ENCODE data around the gene DDN.

The DDN gene

GRCh38 chr12:49028666-49029275 is 29.6 kb upstream of the DDN start:
- TF ChIP-seq CTCF (IDR thresholded peaks at IDR 0.05; ENCODE audit: control extremely low read depth, extremely low read depth, low read depth, missing control alignments): no peak
- ChIA-PET POLR2A (interaction anchor here (1.1 kb wide), 1 partner anchor 31 kb away, joined by 3 read pairs; no protein-coding TSS in a partner anchor), CTCF (interaction anchor here (0.9 to 18.9 kb wide), 10 partner anchors 9 to 125 kb away, joined by 3 to 203 read pairs (median 5); a partner anchor contains a TSS)
- DNase-seq (ENCODE audit: extremely low spot score): no peak

DNA sequence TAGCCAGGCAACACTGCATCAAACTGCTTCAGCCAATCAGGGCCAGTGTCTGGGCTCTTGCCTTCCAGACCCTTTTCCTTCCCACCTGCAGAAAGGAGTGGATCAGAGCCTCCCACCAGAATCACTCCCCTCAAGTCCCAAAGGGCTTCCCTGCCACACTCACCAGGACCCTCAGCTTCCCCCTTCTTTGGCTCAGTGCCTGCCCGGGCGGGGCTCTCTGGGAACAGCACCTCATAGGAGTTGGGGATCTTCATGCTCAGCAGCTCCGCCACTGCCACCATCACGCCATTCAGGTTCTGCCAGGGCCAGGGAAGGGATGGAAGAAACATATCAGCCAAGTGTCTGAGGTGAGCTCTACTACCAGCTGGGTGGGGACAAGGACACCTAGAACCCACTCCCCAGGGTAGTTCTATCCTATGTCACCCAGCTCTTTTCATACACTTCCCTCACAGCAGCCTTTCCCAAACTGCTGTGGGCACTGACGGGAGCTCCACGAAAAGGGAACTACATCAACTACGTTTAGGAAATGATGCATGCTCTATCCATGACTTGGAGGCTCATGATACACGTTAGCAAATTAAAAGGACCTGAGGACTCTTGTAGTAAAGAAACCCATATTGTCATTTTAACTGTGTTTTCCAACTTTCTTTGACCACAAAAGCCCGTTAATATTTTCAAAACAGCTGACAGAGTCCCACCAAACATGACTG is 28.8 kb upstream of the DDN start:
- POLR2A ChIA-PET: interaction anchor here (1.1 kb wide), 1 partner anchor 30 kb away, joined by 3 read pairs; no protein-coding TSS in a partner anchor
- CTCF ChIA-PET: interaction anchor here (0.7 to 18.9 kb wide), 7 partner anchors 8 to 124 kb away, joined by 3 to 203 read pairs (median 3); a partner anchor contains a TSS
- DNase-seq (ENCODE audit: extremely low spot score): no peak

GRCh38 chr12:49026678-49027480 is 27.7 kb upstream of the DDN start:
- no peak for DNase-seq (ENCODE audit: extremely low spot score)
- POLR2A ChIA-PET: no interaction called here
- CTCF ChIA-PET: interaction anchor here (1.1 to 18.9 kb wide), 3 partner anchors 14 to 37 kb away, joined by 3 to 203 read pairs (median 5); no protein-coding TSS in a partner anchor
- TF ChIP-seq CTCF (IDR thresholded peaks at IDR 0.05; ENCODE audit: control extremely low read depth, extremely low read depth, low read depth, missing control alignments): no peak

More for the DNA sequence above, 28.8 kb upstream of the DDN start:
- no peak for TF ChIP-seq CTCF (IDR thresholded peaks at IDR 0.05; ENCODE audit: control extremely low read depth, extremely low read depth, low read depth, missing control alignments)

DNA sequence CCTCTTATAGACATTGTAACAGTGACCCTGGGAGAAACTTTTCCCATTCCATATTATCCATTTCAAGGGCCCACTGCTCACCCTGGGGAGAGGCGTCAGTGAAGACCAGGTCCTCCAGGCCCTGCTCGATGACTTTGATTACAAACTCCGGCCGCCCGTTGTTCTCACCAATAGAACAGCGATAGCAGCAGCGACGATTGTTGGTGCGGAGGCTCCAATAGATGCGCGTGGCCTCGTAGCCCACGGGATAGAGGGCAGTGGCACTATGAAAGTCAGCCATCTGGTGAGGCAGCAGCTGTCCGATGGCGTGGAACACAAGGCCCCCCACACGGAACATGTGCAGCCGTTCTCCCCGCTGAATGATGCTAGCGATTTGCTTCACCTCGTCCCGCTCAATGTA is 26.9 kb upstream of the DDN start:
- no peak for TF ChIP-seq CTCF (IDR thresholded peaks at IDR 0.05; ENCODE audit: control extremely low read depth, extremely low read depth, low read depth, missing control alignments)
- no peak for DNase-seq (ENCODE audit: extremely low spot score)
- POLR2A ChIA-PET: no interaction called here
- CTCF ChIA-PET: interaction anchor here (1.1 to 18.9 kb wide), 3 partner anchors 15 to 70 kb away, joined by 3 to 203 read pairs (median 5); no protein-coding TSS in a partner anchor

- ChIA-PET POLR2A (no interaction called here), CTCF (interaction anchor here (1.2 to 18.9 kb wide), 2 partner anchors 15 to 71 kb away, joined by 3 to 203 read pairs; no protein-coding TSS in a partner anchor)
- DNase-seq (ENCODE audit: extremely low spot score): no peak
- TF ChIP-seq CTCF (IDR thresholded peaks at IDR 0.05; ENCODE audit: control extremely low read depth, extremely low read depth, low read depth, missing control alignments): no peak
Measured at GRCh38 chr12:49025463-49025862, 26.3 kb upstream of the DDN start.

DNA sequence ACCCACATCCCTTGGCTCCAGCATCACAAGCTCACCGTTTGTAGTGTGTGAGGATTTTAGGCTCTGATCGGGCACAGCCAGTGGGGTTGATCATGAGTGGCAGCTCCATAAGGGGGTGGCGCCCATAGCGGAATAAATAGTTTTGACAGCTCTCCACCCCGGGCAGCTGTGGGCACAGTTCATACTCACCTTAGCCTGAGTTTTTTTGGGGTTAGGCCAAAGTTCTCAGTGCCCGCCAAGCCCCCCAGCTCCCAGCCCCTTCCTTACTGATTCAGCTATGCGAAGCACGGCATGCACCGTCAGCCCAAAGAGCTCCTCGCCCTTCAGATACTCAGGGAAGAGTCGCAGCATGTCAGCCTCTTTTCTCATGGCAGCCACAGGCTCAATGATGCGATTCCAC is 25.4 kb upstream of the DDN start:
- no peak for DNase-seq (ENCODE audit: extremely low spot score)
- POLR2A ChIA-PET: interaction anchor here (0.5 kb wide), 1 partner anchor 85 kb away, joined by 4 read pairs; no protein-coding TSS in a partner anchor
- CTCF ChIA-PET: interaction anchor here (0.9 to 18.9 kb wide), 4 partner anchors 9 to 36 kb away, joined by 4 to 203 read pairs (median 7); no protein-coding TSS in a partner anchor
- TF ChIP-seq CTCF (IDR thresholded peaks at IDR 0.05; ENCODE audit: control extremely low read depth, extremely low read depth, low read depth, missing control alignments): no peak
